GM12864 (cell line): ENCODE data around the gene OSBPL10.
"Not testable (repeated sequence)": the region's sequence is repeated elsewhere in the genome, so short reads cannot be mapped to it uniquely, and the experiment has no call there.

Source experiments
- DNase-seq: peaks from one replicate; pipeline ENCODE4 v3.0.0-alpha.2; 2011; ENCODE audit warnings: low read depth
- H3K4me3 ChIP-seq: 2 replicates; pipeline ENCODE4 v1.5.1; 2011; ENCODE audit warnings: mild to moderate bottlenecking, low read depth, low read length, control low read depth
- CTCF ChIP-seq: IDR thresholded peaks from 2 replicates; pipeline ENCODE4 v1.5.1; 2011; ENCODE audit warnings: low read depth, mild to moderate bottlenecking, moderate library complexity, low read length, control low read depth, inconsistent platforms; ENCODE audit errors: missing control alignments

Gene OSBPL10

GRCh38 chr3:31876331-31876730 lies 104.7 kb downstream of the OSBPL10 start:
- TF ChIP-seq CTCF: no peak
- no peak for DNase-seq
- no peak overlapping the region for H3K4me3 ChIP-seq

DNA sequence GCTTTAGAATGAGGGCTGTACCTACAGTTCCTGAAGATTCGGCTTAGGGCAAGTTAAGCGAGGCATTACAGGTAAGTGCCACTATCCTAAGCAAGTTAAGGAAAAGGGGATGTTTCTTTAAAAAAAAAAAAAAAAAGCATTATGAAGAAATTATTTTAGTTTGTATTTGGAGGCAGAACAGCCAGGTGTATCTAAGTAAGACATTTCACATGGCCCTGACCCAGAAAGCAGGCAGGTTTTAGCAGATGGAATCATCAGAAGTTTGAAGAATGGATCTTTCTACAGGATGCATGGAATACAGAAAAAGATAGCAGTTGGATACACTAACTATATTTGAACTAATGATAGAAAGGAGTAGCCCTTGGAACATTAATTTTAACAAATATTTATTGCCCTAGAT lies 105.6 kb downstream of the OSBPL10 start:
- TF ChIP-seq CTCF: no peak
- no peak overlapping the region for H3K4me3 ChIP-seq
- no peak for DNase-seq

GRCh38 chr3:31873254-31873820 lies 107.7 kb downstream of the OSBPL10 start:
- DNase-seq: no peak
- H3K4me3 ChIP-seq: no peak overlapping the region
- TF ChIP-seq CTCF: no peak

GRCh38 chr3:31871939-31872507 lies 109.0 kb downstream of the OSBPL10 start:
- no peak for DNase-seq
- H3K4me3 ChIP-seq: no peak overlapping the region
- TF ChIP-seq CTCF: no peak

GRCh38 chr3:31870111-31870510 lies 111.0 kb downstream of the OSBPL10 start:
- DNase-seq, H3K4me3 ChIP-seq: not testable (repeated sequence)

GRCh38 chr3:31868236-31868635 lies 112.8 kb downstream of the OSBPL10 start:
- no peak for TF ChIP-seq CTCF
- no peak overlapping the region for H3K4me3 ChIP-seq
- DNase-seq: no peak

- H3K4me3 ChIP-seq: no peak overlapping the region
- no peak for DNase-seq
- no peak for TF ChIP-seq CTCF
Measured at GRCh38 chr3:31862666-31863279, 118.3 kb downstream of the OSBPL10 start.
